GM23338 (cell line): ENCODE results near the gene L3MBTL4. TPM values are rescaled to one million over a fixed set of nuclear protein-coding genes. Genes with fewer than 3 reads are reported as not detected.

Source experiments
- ATAC-seq: fragments of 200-7000 bp; cut with Tn5 transposase; 3 replicates; pipeline ENCODE4 v1.9.1; 2020
- DNase-seq: peaks from one replicate; pipeline ENCODE4 v3.0.0-alpha.2; 2015; ENCODE audit warnings: low spot score
- H2AFZ ChIP-seq: fragments of 200-600 bp; sonication (generic); 2 replicates; pipeline ENCODE4 v1.8.0; 2016; ENCODE audit warnings: antibody characterized with exemption, mild to moderate bottlenecking, moderate library complexity
- H3F3A ChIP-seq: fragments of 200-600 bp; sonication (generic); replicated peaks from 2 replicates; pipeline ENCODE4 v1.8.0; 2017; ENCODE audit warnings: antibody characterized with exemption, mixed run types, low read depth
- H3K27ac ChIP-seq: fragments of 200-600 bp; sonication (generic); 2 replicates; pipeline ENCODE4 v1.6.1; 2016; ENCODE audit warnings: low read depth
- H3K27me3 ChIP-seq: fragments of 200-600 bp; sonication (generic); 2 replicates; pipeline ENCODE4 v1.8.0; 2016; ENCODE audit warnings: mild to moderate bottlenecking, mixed run types, moderate library complexity; ENCODE audit not compliant: insufficient read depth
- H3K36me3 ChIP-seq: fragments of 200-600 bp; sonication (generic); 2 replicates; pipeline ENCODE4 v1.8.0; 2016; ENCODE audit warnings: mild to moderate bottlenecking; ENCODE audit not compliant: insufficient read depth
- H3K4me1 ChIP-seq: fragments of 200-600 bp; sonication (generic); 2 replicates; pipeline ENCODE4 v1.8.0; 2016; ENCODE audit warnings: mild to moderate bottlenecking, moderate library complexity; ENCODE audit not compliant: insufficient read depth
- H3K4me2 ChIP-seq: fragments of 200-600 bp; sonication (generic); 2 replicates; pipeline ENCODE4 v1.7.1; 2017; ENCODE audit warnings: mixed run types
- H3K4me3 ChIP-seq: fragments of 200-600 bp; sonication (generic); 2 replicates; pipeline ENCODE4 v1.6.1; 2016; ENCODE audit warnings: mixed run types
- H3K79me2 ChIP-seq: fragments of 200-600 bp; sonication (generic); replicated peaks from 2 replicates; pipeline ENCODE4 v1.8.0; 2017; ENCODE audit warnings: mild to moderate bottlenecking; ENCODE audit not compliant: insufficient read depth
- H3K9me2 ChIP-seq: fragments of 200-600 bp; sonication (generic); 2 replicates; pipeline ENCODE4 v1.8.0; 2017; ENCODE audit not compliant: insufficient read depth
- H4K20me1 ChIP-seq: fragments of 200-600 bp; sonication (generic); replicated peaks from 2 replicates; pipeline ENCODE4 v1.8.0; 2017; ENCODE audit warnings: mild to moderate bottlenecking; ENCODE audit not compliant: insufficient read depth
- H3K27ac Mint-ChIP-seq: 2 replicates; pipeline ENCODE4 v1.8.0; 2020; ENCODE audit warnings: inconsistent platforms, mild to moderate bottlenecking, moderate library complexity, mixed read lengths
- H3K27me3 Mint-ChIP-seq: 3 replicates; pipeline ENCODE4 v1.8.0; 2022; ENCODE audit warnings: low read depth, mild to moderate bottlenecking, moderate library complexity, mixed read lengths, inconsistent platforms; ENCODE audit not compliant: insufficient read depth, poor library complexity
- H3K36me3 Mint-ChIP-seq: 3 replicates; pipeline ENCODE4 v1.8.0; 2021; ENCODE audit warnings: low read depth, mild to moderate bottlenecking, inconsistent platforms, moderate library complexity, mixed read lengths
- H3K4me1 Mint-ChIP-seq: 3 replicates; pipeline ENCODE4 v1.8.0; 2020; ENCODE audit warnings: mild to moderate bottlenecking, inconsistent platforms, mixed read lengths
- H3K4me3 Mint-ChIP-seq: 3 replicates; pipeline ENCODE4 v1.8.0; 2021; ENCODE audit warnings: moderate library complexity, mild to moderate bottlenecking, inconsistent platforms, mixed read lengths
- H3K9me3 Mint-ChIP-seq: 3 replicates; pipeline ENCODE4 v1.8.0; 2020; ENCODE audit warnings: moderate library complexity, mild to moderate bottlenecking, inconsistent platforms, mixed read lengths
- CREB1 ChIP-seq: fragments of 250-450 bp; sonication (Bioruptor Pico); IDR thresholded peaks from 2 replicates; pipeline ENCODE4 v1.5.0; 2020; ENCODE audit warnings: low read depth, mild to moderate bottlenecking, moderate library complexity
- CTCF ChIP-seq, 2 experiments: fragments of 200-600 bp in 1 of 2; sonication (generic) in 1 of 2; conservative IDR thresholded peaks; 2 replicates each; pipeline versions ENCODE4 v1.5.1 to v1.6.1; 2016 to 2017; ENCODE audit warnings: antibody characterized with exemption in 2 of 2, low read depth in 2 of 2, mild to moderate bottlenecking in 2 of 2, moderate library complexity in 1 of 2
- EZH2 ChIP-seq: fragments of 200-600 bp; sonication (generic); IDR thresholded peaks from one replicate; pipeline ENCODE4 v1.8.0; 2017; ENCODE audit warnings: antibody characterized with exemption, mild to moderate bottlenecking, low read depth; ENCODE audit not compliant: unreplicated experiment
- EZH2phosphoT487 ChIP-seq: fragments of 200-600 bp; sonication (generic); IDR thresholded peaks from one replicate; pipeline ENCODE4 v1.8.1; 2018; ENCODE audit warnings: antibody characterized with exemption; ENCODE audit not compliant: unreplicated experiment
- NANOG ChIP-seq: IDR thresholded peaks from 2 replicates; pipeline ENCODE4 v1.6.1; 2016; ENCODE audit warnings: antibody characterized with exemption, borderline replicate concordance
- POLR2AphosphoS5 ChIP-seq: IDR thresholded peaks from 2 replicates; pipeline ENCODE4 v1.6.1; 2016; ENCODE audit warnings: antibody characterized with exemption, low read depth
- STAT1 ChIP-seq: IDR thresholded peaks from one replicate; pipeline ENCODE4 v1.6.1; 2016; ENCODE audit warnings: antibody characterized with exemption; ENCODE audit not compliant: unreplicated experiment
- ZNF331 ChIP-seq: fragments of 250-450 bp; sonication (Bioruptor Pico); IDR thresholded peaks from 2 replicates; pipeline ENCODE4 v1.5.0; 2020; ENCODE audit warnings: low read depth, mild to moderate bottlenecking, moderate library complexity
- polyA plus RNA-seq: library from polyadenylated mRNA; unstranded; fragments of >200 nt; fragmentation: Nextera tagmentation; extraction: Ambion mirVana; gene quantifications from 2 replicates; pipeline ENCODE4 v1.2.1, GENCODE V29; 2016
- total RNA-seq: library from RNA; depleted of rRNA; stranded (reverse); fragments of >200 nt; shearing (Covaris generic); gene quantifications from 2 replicates; pipeline ENCODE4 v1.2.3, GENCODE V29; 2014
- TF ChIP-seq, protein P1 (sequence below): fragments of 250-450 bp; sonication (Bioruptor Pico); IDR thresholded peaks from 2 replicates; pipeline ENCODE4 v1.5.0; 2020; ENCODE audit warnings: mild to moderate bottlenecking, moderate library complexity
- TF ChIP-seq, protein P2 (sequence below): IDR thresholded peaks from 2 replicates; pipeline ENCODE4 v1.6.1; 2016; ENCODE audit warnings: antibody characterized with exemption

The L3MBTL4 gene
- total and polyA plus RNA-seq, 2 experiments from 2014 or later: 0.48 to 2.8 TPM

GRCh38 chr18:6257950-6258349 is 156.8 kb downstream of the L3MBTL4 start:
- H3F3A ChIP-seq: no peaks in the 10 kb centered on the region
- H3K4me3 ChIP-seq: no peak overlapping the region
- H3K4me1 ChIP-seq: 0 out of 2 replicates have a peak, but pooled peaks cover 3% of the 10 kb centered on the region
- peaks cover 22% of the 10 kb centered on the region for H3K36me3 Mint-ChIP-seq
- no peak overlapping the region for H3K4me2 ChIP-seq
- peak; percentile 91 for ATAC-seq
- H3K9me2 ChIP-seq: no peaks in the 10 kb centered on the region
- no peak overlapping the region for H2AFZ ChIP-seq
- TF ChIP-seq CTCF (conservative IDR thresholded peaks at IDR 0.05; ENCODE audit: low read depth in 2 of 2): peak; percentile 39 to 77
- TF ChIP-seq, protein P1, sequence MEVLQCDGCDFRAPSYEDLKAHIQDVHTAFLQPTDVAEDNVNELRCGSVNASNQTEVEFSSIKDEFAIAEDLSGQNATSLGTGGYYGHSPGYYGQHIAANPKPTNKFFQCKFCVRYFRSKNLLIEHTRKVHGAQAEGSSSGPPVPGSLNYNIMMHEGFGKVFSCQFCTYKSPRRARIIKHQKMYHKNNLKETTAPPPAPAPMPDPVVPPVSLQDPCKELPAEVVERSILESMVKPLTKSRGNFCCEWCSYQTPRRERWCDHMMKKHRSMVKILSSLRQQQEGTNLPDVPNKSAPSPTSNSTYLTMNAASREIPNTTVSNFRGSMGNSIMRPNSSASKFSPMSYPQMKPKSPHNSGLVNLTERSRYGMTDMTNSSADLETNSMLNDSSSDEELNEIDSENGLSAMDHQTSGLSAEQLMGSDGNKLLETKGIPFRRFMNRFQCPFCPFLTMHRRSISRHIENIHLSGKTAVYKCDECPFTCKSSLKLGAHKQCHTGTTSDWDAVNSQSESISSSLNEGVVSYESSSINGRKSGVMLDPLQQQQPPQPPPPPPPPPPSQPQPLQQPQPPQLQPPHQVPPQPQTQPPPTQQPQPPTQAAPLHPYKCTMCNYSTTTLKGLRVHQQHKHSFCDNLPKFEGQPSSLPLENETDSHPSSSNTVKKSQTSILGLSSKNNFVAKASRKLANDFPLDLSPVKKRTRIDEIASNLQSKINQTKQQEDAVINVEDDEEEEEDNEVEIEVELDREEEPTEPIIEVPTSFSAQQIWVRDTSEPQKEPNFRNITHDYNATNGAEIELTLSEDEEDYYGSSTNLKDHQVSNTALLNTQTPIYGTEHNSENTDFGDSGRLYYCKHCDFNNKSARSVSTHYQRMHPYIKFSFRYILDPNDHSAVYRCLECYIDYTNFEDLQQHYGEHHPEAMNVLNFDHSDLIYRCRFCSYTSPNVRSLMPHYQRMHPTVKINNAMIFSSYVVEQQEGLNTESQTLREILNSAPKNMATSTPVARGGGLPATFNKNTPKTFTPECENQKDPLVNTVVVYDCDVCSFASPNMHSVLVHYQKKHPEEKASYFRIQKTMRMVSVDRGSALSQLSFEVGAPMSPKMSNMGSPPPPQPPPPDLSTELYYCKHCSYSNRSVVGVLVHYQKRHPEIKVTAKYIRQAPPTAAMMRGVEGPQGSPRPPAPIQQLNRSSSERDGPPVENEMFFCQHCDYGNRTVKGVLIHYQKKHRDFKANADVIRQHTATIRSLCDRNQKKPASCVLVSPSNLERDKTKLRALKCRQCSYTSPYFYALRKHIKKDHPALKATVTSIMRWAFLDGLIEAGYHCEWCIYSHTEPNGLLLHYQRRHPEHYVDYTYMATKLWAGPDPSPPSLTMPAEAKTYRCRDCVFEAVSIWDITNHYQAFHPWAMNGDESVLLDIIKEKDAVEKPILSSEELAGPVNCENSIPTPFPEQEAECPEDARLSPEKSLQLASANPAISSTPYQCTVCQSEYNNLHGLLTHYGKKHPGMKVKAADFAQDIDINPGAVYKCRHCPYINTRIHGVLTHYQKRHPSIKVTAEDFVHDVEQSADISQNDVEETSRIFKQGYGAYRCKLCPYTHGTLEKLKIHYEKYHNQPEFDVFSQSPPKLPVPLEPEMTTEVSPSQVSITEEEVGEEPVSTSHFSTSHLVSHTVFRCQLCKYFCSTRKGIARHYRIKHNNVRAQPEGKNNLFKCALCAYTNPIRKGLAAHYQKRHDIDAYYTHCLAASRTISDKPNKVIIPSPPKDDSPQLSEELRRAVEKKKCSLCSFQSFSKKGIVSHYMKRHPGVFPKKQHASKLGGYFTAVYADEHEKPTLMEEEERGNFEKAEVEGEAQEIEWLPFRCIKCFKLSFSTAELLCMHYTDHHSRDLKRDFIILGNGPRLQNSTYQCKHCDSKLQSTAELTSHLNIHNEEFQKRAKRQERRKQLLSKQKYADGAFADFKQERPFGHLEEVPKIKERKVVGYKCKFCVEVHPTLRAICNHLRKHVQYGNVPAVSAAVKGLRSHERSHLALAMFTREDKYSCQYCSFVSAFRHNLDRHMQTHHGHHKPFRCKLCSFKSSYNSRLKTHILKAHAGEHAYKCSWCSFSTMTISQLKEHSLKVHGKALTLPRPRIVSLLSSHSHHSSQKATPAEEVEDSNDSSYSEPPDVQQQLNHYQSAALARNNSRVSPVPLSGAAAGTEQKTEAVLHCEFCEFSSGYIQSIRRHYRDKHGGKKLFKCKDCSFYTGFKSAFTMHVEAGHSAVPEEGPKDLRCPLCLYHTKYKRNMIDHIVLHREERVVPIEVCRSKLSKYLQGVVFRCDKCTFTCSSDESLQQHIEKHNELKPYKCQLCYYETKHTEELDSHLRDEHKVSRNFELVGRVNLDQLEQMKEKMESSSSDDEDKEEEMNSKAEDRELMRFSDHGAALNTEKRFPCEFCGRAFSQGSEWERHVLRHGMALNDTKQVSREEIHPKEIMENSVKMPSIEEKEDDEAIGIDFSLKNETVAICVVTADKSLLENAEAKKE: no peak
- no peaks in the 10 kb centered on the region for H4K20me1 ChIP-seq
- H3K9me3 Mint-ChIP-seq: peaks cover 24% of the 10 kb centered on the region
- DNase-seq: peak; percentile 43
- H3K36me3 ChIP-seq: peaks cover 4% of the 10 kb centered on the region; the same call in 1 of the 2 replicates
- H3K27ac Mint-ChIP-seq: no peak overlapping the region
- peaks cover 4% of the 10 kb centered on the region; the same call in 2 of the 3 replicates for H3K4me1 Mint-ChIP-seq
- no peaks in the 10 kb centered on the region for H3K27me3 ChIP-seq
- H3K79me2 ChIP-seq: no peaks in the 10 kb centered on the region
- H3K4me3 Mint-ChIP-seq: no peak overlapping the region
- H3K27me3 Mint-ChIP-seq: peaks cover 5% of the 10 kb centered on the region
- no peak overlapping the region for H3K27ac ChIP-seq

DNA sequence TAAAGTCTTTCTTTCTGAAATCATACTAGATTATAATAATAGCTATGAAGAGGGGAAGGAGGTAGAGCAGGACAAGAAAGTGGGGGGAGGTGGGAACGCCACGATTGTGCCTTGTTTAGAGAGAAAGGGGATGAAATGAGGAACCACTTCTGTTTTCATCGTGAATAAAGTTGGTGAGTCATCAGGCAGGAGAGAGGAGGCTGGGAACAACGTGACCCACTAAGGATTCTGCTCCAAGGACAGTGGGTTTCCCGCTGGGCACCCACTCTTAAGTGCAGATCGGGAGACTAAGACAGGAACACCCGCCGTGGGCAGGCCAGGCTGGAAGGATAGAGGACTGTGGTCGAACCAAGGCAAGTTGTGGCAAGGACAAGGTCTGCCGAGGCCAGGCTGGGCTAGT is 158.2 kb downstream of the L3MBTL4 start:
- Histone ChIP-seq H4K20me1 (no peaks in the 10 kb centered on the region), H3F3A (no peaks in the 10 kb centered on the region), H3K4me3 (no peak overlapping the region), H3K9me2 (no peaks in the 10 kb centered on the region), H3K27me3 (no peaks in the 10 kb centered on the region), H2AFZ (peak overlapping the region; percentile 47; the same call in 1 of the 2 replicates), H3K4me2 (no peak overlapping the region), H3K27ac (no peak overlapping the region), H3K4me1 (0 out of 2 replicates have a peak, but pooled peaks cover 3% of the 10 kb centered on the region), H3K36me3 (peaks cover 4% of the 10 kb centered on the region; the same call in 1 of the 2 replicates), H3K79me2 (no peaks in the 10 kb centered on the region)
- peaks cover 3% of the 10 kb centered on the region for H3K27me3 Mint-ChIP-seq
- DNase-seq: no peak
- H3K36me3 Mint-ChIP-seq: peaks cover 22% of the 10 kb centered on the region
- ATAC-seq: peak; percentile 23; the same call in 1 of the 3 replicates
- peaks cover 24% of the 10 kb centered on the region for H3K9me3 Mint-ChIP-seq
- H3K27ac Mint-ChIP-seq: peak overlapping the region; percentile 0; the same call in 1 of the 2 replicates
- H3K4me1 Mint-ChIP-seq: peaks cover 4% of the 10 kb centered on the region; the same call in 2 of the 3 replicates
- no peak overlapping the region for H3K4me3 Mint-ChIP-seq
- no peak for TF ChIP-seq EZH2
- TF ChIP-seq CTCF (conservative IDR thresholded peaks at IDR 0.05; ENCODE audit: low read depth in 2 of 2): no peak
- TF ChIP-seq, protein P2, sequence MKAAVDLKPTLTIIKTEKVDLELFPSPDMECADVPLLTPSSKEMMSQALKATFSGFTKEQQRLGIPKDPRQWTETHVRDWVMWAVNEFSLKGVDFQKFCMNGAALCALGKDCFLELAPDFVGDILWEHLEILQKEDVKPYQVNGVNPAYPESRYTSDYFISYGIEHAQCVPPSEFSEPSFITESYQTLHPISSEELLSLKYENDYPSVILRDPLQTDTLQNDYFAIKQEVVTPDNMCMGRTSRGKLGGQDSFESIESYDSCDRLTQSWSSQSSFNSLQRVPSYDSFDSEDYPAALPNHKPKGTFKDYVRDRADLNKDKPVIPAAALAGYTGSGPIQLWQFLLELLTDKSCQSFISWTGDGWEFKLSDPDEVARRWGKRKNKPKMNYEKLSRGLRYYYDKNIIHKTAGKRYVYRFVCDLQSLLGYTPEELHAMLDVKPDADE: no peak
- no peak for TF ChIP-seq NANOG
- no peak for TF ChIP-seq EZH2phosphoT487
- no peak for TF ChIP-seq STAT1
- no peak for TF ChIP-seq POLR2AphosphoS5
- TF ChIP-seq ZNF331 (CRISPR knock-in tag): no peak
- no peak for TF ChIP-seq CREB1 (CRISPR knock-in tag)
